Fibroblast of lung (primary cell): Measurements from ENCODE around the gene DNAJC27. TPM values are rescaled to one million over a fixed set of nuclear protein-coding genes. Genes with fewer than 3 reads are reported as not detected.
A peak's percentile ranks its signal among the peaks of the same experiment; 100 is the strongest.

Experiments used
- DNase-seq, 2 donors: peaks; one replicate each; pipeline versions ENCODE4 v3.0.0 to v3.0.0-alpha.2; 2010; ENCODE audit warnings: low read depth in 2 of 2
- H2AFZ ChIP-seq: 2 replicates; pipeline ENCODE4 v1.5.1; 2012; ENCODE audit warnings: low read length, control low read depth, inconsistent platforms
- H3K27ac ChIP-seq: 2 replicates; pipeline ENCODE4 v1.5.1; 2011; ENCODE audit warnings: low read length, control low read depth; ENCODE audit not compliant: insufficient read depth
- H3K27me3 ChIP-seq: 2 replicates; pipeline ENCODE4 v1.5.1; 2011; ENCODE audit warnings: mild to moderate bottlenecking, low read length; ENCODE audit not compliant: control insufficient read depth, insufficient read depth
- H3K36me3 ChIP-seq: 2 replicates; pipeline ENCODE4 v1.5.1; 2011; ENCODE audit warnings: low read length; ENCODE audit not compliant: control insufficient read depth, insufficient read depth
- H3K4me1 ChIP-seq: 2 replicates; pipeline ENCODE4 v1.5.1; 2011; ENCODE audit warnings: low read length; ENCODE audit not compliant: control insufficient read depth, insufficient read depth; ENCODE audit errors: extremely low read depth
- H3K4me2 ChIP-seq: 2 replicates; pipeline ENCODE4 v1.5.1; 2011; ENCODE audit warnings: low read length, control low read depth; ENCODE audit not compliant: insufficient read depth; ENCODE audit errors: extremely low read depth
- H3K4me3 ChIP-seq, 4 experiments: fragments of 200-600 bp in 1 of 4; sonication (generic) in 1 of 4; replicated peaks in 1 of 4; 2 replicates each; pipeline ENCODE4 v1.5.1; 2011 to 2016; ENCODE audit warnings: low read length in 4 of 4, low read depth in 3 of 4, mild to moderate bottlenecking in 3 of 4, control low read depth in 2 of 4, inconsistent platforms in 1 of 4, mixed read lengths in 1 of 4; ENCODE audit not compliant: insufficient read depth in 1 of 4; ENCODE audit errors: control extremely low read depth in 1 of 4
- H3K79me2 ChIP-seq: 2 replicates; pipeline ENCODE4 v1.5.1; 2012; ENCODE audit warnings: mild to moderate bottlenecking, low read length, inconsistent platforms; ENCODE audit not compliant: control insufficient read depth, insufficient read depth
- H3K9ac ChIP-seq: 2 replicates; pipeline ENCODE4 v1.5.1; 2011; ENCODE audit warnings: mild to moderate bottlenecking, low read length, control low read depth; ENCODE audit not compliant: insufficient read depth
- H3K9me3 ChIP-seq: 2 replicates; pipeline ENCODE4 v1.5.1; 2012; ENCODE audit warnings: low read depth, low read length; ENCODE audit not compliant: control insufficient read depth, insufficient read depth
- H4K20me1 ChIP-seq: 2 replicates; pipeline ENCODE4 v1.5.1; 2011; ENCODE audit warnings: low read length; ENCODE audit not compliant: control insufficient read depth, insufficient read depth; ENCODE audit errors: extremely low read depth
- EZH2 ChIP-seq: IDR thresholded peaks from 2 replicates; pipeline ENCODE4 v1.5.1; 2012; ENCODE audit warnings: low read length, control low read depth, mild to moderate bottlenecking; ENCODE audit errors: missing control alignments
- polyA plus RNA-seq, 2 donors: library from polyadenylated mRNA; depleted of rRNA in 1 of 2; stranded (reverse) in 1 of 2; unstranded in 1 of 2; fragments of >200 nt; gene quantifications; 2 replicates each; pipeline ENCODE4 v1.2.1, GENCODE V29; 2011 to 2012; ENCODE audit warnings: missing spikeins in 1 of 2
- total RNA-seq: library from RNA; depleted of rRNA; stranded (reverse); fragments of >200 nt; gene quantifications from 2 replicates; pipeline ENCODE4 v1.2.1, GENCODE V29; 2014
- TF ChIP-seq, protein P1 (sequence below), 2 donors: IDR thresholded peaks in 1 of 2; conservative IDR thresholded peaks in 1 of 2; 1 replicate in 1 of 2; 2 replicates in 1 of 2; pipeline ENCODE4 v1.5.1; 2011 to 2012; ENCODE audit warnings: low read length in 2 of 2, control low read depth in 1 of 2, inconsistent platforms in 1 of 2, low read depth in 1 of 2, mild to moderate bottlenecking in 1 of 2

DNAJC27 gene
- total and polyA plus RNA-seq, 2 donors (not counting 1 experiment from before 2014, with no cell fraction given) = 5.0 to 7.3 TPM

DNA sequence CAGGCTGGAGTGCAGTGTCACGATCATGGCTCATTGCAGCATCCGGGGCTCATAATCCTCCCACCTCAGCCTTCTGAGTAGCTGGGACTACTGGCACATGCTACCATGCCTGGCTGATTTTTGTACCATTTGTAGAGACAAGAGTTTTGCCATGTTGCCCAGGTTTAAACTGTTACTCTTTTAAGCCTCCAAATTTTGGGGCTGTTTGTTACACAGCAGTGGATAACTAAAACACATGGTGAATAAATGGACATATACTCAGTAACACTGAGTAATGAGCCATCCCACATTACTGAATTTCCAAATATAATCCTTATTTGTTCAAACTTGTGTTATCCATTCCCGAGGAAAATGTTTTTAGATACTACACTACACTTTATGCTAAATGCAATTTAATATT is 61.5 kb downstream of the DNAJC27 start:
- H3K79me2 ChIP-seq = no peaks in the 10 kb centered on the region
- H3K27me3 ChIP-seq = no peaks in the 10 kb centered on the region
- no peaks in the 10 kb centered on the region for H4K20me1 ChIP-seq
- peaks cover 8% of the 10 kb centered on the region for H3K4me1 ChIP-seq
- no peak for DNase-seq
- TF ChIP-seq EZH2 = no peak
- TF ChIP-seq, protein P1, sequence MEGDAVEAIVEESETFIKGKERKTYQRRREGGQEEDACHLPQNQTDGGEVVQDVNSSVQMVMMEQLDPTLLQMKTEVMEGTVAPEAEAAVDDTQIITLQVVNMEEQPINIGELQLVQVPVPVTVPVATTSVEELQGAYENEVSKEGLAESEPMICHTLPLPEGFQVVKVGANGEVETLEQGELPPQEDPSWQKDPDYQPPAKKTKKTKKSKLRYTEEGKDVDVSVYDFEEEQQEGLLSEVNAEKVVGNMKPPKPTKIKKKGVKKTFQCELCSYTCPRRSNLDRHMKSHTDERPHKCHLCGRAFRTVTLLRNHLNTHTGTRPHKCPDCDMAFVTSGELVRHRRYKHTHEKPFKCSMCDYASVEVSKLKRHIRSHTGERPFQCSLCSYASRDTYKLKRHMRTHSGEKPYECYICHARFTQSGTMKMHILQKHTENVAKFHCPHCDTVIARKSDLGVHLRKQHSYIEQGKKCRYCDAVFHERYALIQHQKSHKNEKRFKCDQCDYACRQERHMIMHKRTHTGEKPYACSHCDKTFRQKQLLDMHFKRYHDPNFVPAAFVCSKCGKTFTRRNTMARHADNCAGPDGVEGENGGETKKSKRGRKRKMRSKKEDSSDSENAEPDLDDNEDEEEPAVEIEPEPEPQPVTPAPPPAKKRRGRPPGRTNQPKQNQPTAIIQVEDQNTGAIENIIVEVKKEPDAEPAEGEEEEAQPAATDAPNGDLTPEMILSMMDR (conservative IDR thresholded peaks at IDR 0.05 in 1 of 2, IDR thresholded peaks at IDR 0.05 in 1 of 2; ENCODE audit: low read depth in 1 of 2, low read length in 2 of 2) = no peak
- H3K9me3 ChIP-seq = no peaks in the 10 kb centered on the region
- H3K27ac ChIP-seq = no peak overlapping the region
- no peak overlapping the region for H3K4me2 ChIP-seq
- H3K4me3 ChIP-seq = no peak overlapping the region
- no peaks in the 10 kb centered on the region for H3K36me3 ChIP-seq
- H2AFZ ChIP-seq = no peak overlapping the region
- H3K9ac ChIP-seq = no peak overlapping the region

DNA sequence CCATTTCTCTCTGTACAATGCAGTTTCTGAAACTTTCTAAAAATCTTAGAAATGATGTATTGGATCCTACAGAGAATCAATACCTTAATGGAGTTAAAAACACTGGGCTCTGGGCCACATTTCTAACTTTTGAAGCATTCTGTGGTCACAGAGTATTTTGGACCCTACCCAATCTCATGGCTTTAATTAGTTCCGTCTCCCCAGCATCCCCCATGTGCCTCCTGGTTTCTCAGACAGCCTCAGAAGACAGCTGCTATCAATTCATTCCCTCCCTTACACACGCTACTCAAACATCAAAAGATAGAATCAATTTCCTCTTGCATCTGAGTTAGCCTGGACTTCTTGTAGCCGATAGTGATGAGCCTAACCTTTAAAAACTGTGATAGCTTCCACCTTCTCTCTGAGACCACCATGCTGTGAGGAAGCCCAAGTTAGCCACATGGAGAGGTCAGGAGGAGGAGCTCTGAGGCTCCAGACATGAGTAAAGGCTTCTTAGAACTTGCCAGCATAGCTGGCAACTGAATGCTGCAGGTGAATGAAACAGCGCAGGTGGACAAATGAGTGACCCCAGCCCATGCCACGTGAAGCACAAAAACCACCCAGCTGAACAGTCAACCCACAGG is 62.1 kb downstream of the DNAJC27 start:
- H4K20me1 ChIP-seq = no peaks in the 10 kb centered on the region
- no peaks in the 10 kb centered on the region for H3K79me2 ChIP-seq
- H3K9ac ChIP-seq = no peak overlapping the region
- no peak overlapping the region for H3K27ac ChIP-seq
- DNase-seq = peak in 1 of 2 donors; percentile 68
- H3K4me2 ChIP-seq = no peak overlapping the region
- no peak overlapping the region for H2AFZ ChIP-seq
- no peaks in the 10 kb centered on the region for H3K36me3 ChIP-seq
- H3K4me3 ChIP-seq = no peak overlapping the region
- no peaks in the 10 kb centered on the region for H3K27me3 ChIP-seq
- H3K9me3 ChIP-seq = no peaks in the 10 kb centered on the region
- TF ChIP-seq EZH2 = no peak
- TF ChIP-seq, protein P1 (conservative IDR thresholded peaks at IDR 0.05 in 1 of 2, IDR thresholded peaks at IDR 0.05 in 1 of 2; ENCODE audit: low read depth in 1 of 2, low read length in 2 of 2) = no peak
- H3K4me1 ChIP-seq = peaks cover 8% of the 10 kb centered on the region

DNA sequence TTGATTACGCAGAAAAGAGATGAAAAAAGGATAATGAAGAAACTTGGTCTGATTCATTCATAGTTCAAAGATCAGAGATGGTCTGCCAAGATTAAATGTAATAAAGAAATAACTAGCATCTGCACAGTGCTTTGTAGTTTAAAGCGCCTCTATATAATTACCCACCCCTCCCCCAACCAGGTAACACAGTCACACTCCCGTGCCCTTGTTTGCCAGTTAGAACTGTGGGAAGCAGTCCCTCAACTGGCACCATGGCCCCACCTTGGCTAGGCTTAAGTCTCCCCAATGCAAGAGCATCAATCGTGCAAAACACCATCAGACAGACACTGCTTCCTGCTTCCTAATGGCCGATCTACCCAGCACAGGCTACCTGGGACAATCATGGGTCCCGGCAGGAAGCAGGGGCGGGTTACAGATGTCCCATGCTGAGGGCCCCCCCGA is 63.3 kb downstream of the DNAJC27 start:
- Histone ChIP-seq H3K27ac (no peak overlapping the region), H3K4me2 (no peak overlapping the region), H3K4me1 (peaks cover 8% of the 10 kb centered on the region), H2AFZ (no peak overlapping the region), H4K20me1 (no peaks in the 10 kb centered on the region), H3K79me2 (no peaks in the 10 kb centered on the region), H3K27me3 (no peaks in the 10 kb centered on the region), H3K9me3 (no peaks in the 10 kb centered on the region), H3K36me3 (no peaks in the 10 kb centered on the region), H3K9ac (no peak overlapping the region), H3K4me3 (no peak overlapping the region)
- DNase-seq = no peak
- no peak for TF ChIP-seq EZH2
